K562 (cell line): ENCODE measurements around the gene MEGF11. TPM values are rescaled to one million over a fixed set of nuclear protein-coding genes. Genes with fewer than 3 reads are reported as not detected.
A peak's percentile ranks its signal among the peaks of the same experiment; 100 is the strongest.

Experiments
- ATAC-seq: fragments of 200-7000 bp; cut with Tn5 transposase; 3 replicates; pipeline ENCODE4 v1.9.1; 2020; ENCODE audit warnings: moderate library complexity
- BruUV-seq: library from RNA; stranded (reverse); fragments of 400-500 nt; replicated peaks from 2 replicates; lab custom pipeline; 2021; lab: Mats Ljungman, UMichigan
- CTCF ChIA-PET: fragments of 300-600 bp; formaldehyde crosslinking; extraction: SDS; loops from one replicate; lab custom pipeline; 2021; ENCODE audit warnings: low intra/inter-chr PET ratio; lab: Yijun Ruan, JAX
- POLR2A ChIA-PET: fragments of 300-600, 350-650 bp; sonication (Branson Sonifier 250); formaldehyde crosslinking; extraction: SDS; loops from one replicate; lab custom pipeline; 2021; ENCODE audit warnings: antibody characterized with exemption, inconsistent platforms; lab: Yijun Ruan, JAX
- DNase-seq, 4 experiments: peaks; one replicate each; pipeline versions ENCODE4 v3.0.0 to v3.0.0-alpha.2; 2011 to 2018; ENCODE audit warnings: low spot score in 3 of 4, mixed read lengths in 3 of 4; ENCODE audit errors: extremely low read depth in 1 of 4
- FAIRE-seq: peaks from 2 replicates; lab custom pipeline; 2011; peaks lifted over from hg19 to GRCh38; lab: Jason Lieb, UNC
- H2AFZ ChIP-seq: 2 replicates; pipeline ENCODE4 v1.6.0; 2011; ENCODE audit warnings: low read depth, low read length, control low read depth, inconsistent platforms
- H3K27ac ChIP-seq: fragments of 200-600 bp; 3 replicates; pipeline ENCODE4 v1.8.0; 2011; ENCODE audit warnings: low read depth, mild to moderate bottlenecking, control low read depth, inconsistent platforms, low read length, moderate library complexity, mixed read lengths; ENCODE audit errors: extremely low read depth
- H3K27me3 ChIP-seq, 2 experiments: fragments of 300-600 bp in 1 of 2; 2 replicates in 1 of 2; 3 replicates in 1 of 2; pipeline versions ENCODE4 v1.6.0 to v1.8.0; 2011; ENCODE audit warnings: inconsistent platforms in 2 of 2, low read length in 2 of 2, mild to moderate bottlenecking in 1 of 2, mixed read lengths in 1 of 2, moderate library complexity in 1 of 2; ENCODE audit not compliant: control insufficient read depth in 2 of 2, insufficient read depth in 2 of 2
- H3K36me3 ChIP-seq: fragments of 300-600 bp; 3 replicates; pipeline ENCODE4 v1.8.0; 2011; ENCODE audit warnings: mild to moderate bottlenecking, low read length, inconsistent platforms; ENCODE audit not compliant: control insufficient read depth, insufficient read depth
- H3K4me1 ChIP-seq, 2 experiments: fragments of 200-600 bp in 1 of 2; replicated peaks in 1 of 2; 2 replicates in 1 of 2; 3 replicates in 1 of 2; pipeline versions ENCODE4 v1.5.1 to v1.8.0; 2011; ENCODE audit warnings: inconsistent platforms in 2 of 2, low read length in 2 of 2, mild to moderate bottlenecking in 1 of 2, mixed read lengths in 1 of 2, moderate library complexity in 1 of 2; ENCODE audit not compliant: control insufficient read depth in 2 of 2, insufficient read depth in 2 of 2
- H3K4me2 ChIP-seq: 2 replicates; pipeline ENCODE4 v1.6.1; 2011; ENCODE audit warnings: low read length, control low read depth, inconsistent platforms, mixed read lengths; ENCODE audit not compliant: insufficient read depth
- H3K4me3 ChIP-seq: fragments of 200-600 bp; sonication (generic), shearing (Covaris generic); 2 replicates; pipeline ENCODE4 v1.5.1; 2016; ENCODE audit warnings: control low read depth, inconsistent platforms
- H3K79me2 ChIP-seq: fragments of 200-600 bp; 3 replicates; pipeline ENCODE4 v1.8.0; 2011; ENCODE audit warnings: low read length, inconsistent platforms; ENCODE audit not compliant: control insufficient read depth, insufficient read depth
- H3K9ac ChIP-seq, 2 experiments: 2 replicates each; pipeline versions ENCODE4 v1.6.0 to v1.6.1; 2011; ENCODE audit warnings: low read depth in 2 of 2, low read length in 2 of 2, control low read depth in 1 of 2, inconsistent platforms in 1 of 2, mild to moderate bottlenecking in 1 of 2, mixed read lengths in 1 of 2; ENCODE audit not compliant: insufficient read depth in 1 of 2
- H3K9me1 ChIP-seq: one replicate; pipeline ENCODE4 v1.6.0; 2011; ENCODE audit warnings: inconsistent platforms, mild to moderate bottlenecking, low read length, moderate library complexity; ENCODE audit not compliant: control insufficient read depth, insufficient read depth
- H3K9me3 ChIP-seq: replicated peaks from 2 replicates; pipeline ENCODE4 v1.5.1; 2011; ENCODE audit warnings: low read depth, low read length, inconsistent platforms; ENCODE audit not compliant: control insufficient read depth, insufficient read depth
- H4K20me1 ChIP-seq: replicated peaks from 2 replicates; pipeline ENCODE4 v1.6.1; 2011; ENCODE audit warnings: low read length, inconsistent platforms, mixed read lengths; ENCODE audit not compliant: control insufficient read depth, insufficient read depth
- ARID2 ChIP-seq: fragments of 450-650 bp; IDR thresholded peaks from 2 replicates; pipeline ENCODE4 v1.6.1; 2017; ENCODE audit warnings: antibody characterized with exemption, mild to moderate bottlenecking
- ARNT ChIP-seq, 2 experiments: fragments of 450-650 bp; IDR thresholded peaks; 2 replicates each; pipeline ENCODE4 v1.6.1; 2016; ENCODE audit warnings: mild to moderate bottlenecking in 1 of 2
- FOSL1 ChIP-seq: fragments of 200-800 bp; sonication (Bioruptor generic); conservative IDR thresholded peaks from 2 replicates; pipeline ENCODE4 v1.6.1; 2016; ENCODE audit warnings: missing genetic modification characterization, missing compliant biosample characterization
- HNRNPK ChIP-seq: fragments of 200-400 bp; formaldehyde crosslinking; IDR thresholded peaks from one replicate; pipeline ENCODE4 v1.6.1; 2018; ENCODE audit warnings: mild to moderate bottlenecking, low read depth, low read length; ENCODE audit not compliant: poor library complexity, severe bottlenecking
- ILF3 ChIP-seq: fragments of 450-650 bp; IDR thresholded peaks from 2 replicates; pipeline ENCODE4 v1.6.1; 2018; ENCODE audit warnings: antibody characterized with exemption, mild to moderate bottlenecking, moderate library complexity, borderline replicate concordance
- JUN ChIP-seq, 2 experiments: sonication (generic) in 1 of 2; formaldehyde crosslinking in 1 of 2; IDR thresholded peaks; 2 replicates each; pipeline versions ENCODE4 v1.6.1 to v1.8.0; 2012 to 2022; ENCODE audit warnings: borderline replicate concordance in 2 of 2, mild to moderate bottlenecking in 2 of 2, improper control_type of control experiment in 1 of 2, low read depth in 1 of 2, low read length in 1 of 2, missing genetic modification reagents in 1 of 2
- KDM4B ChIP-seq, 2 experiments: fragments of 450-650 bp in 1 of 2; sonication (generic) in 1 of 2; IDR thresholded peaks; 2 replicates each; pipeline ENCODE4 v1.6.1; 2016 to 2017; ENCODE audit warnings: borderline replicate concordance in 2 of 2, antibody characterized with exemption in 1 of 2, low read depth in 1 of 2, mild to moderate bottlenecking in 1 of 2
- MAFK ChIP-seq: IDR thresholded peaks from 2 replicates; pipeline ENCODE4 v1.6.1; 2011; ENCODE audit warnings: low read length, improper control_type of control experiment
- NCOA1 ChIP-seq: fragments of 450-650 bp; IDR thresholded peaks from 2 replicates; pipeline ENCODE4 v1.6.1; 2016; ENCODE audit warnings: low read depth
- NFE2 ChIP-seq: IDR thresholded peaks from 2 replicates; pipeline ENCODE4 v1.6.1; 2014; ENCODE audit warnings: antibody characterized with exemption, low read depth
- PURB ChIP-seq: sonication (generic); formaldehyde crosslinking; IDR thresholded peaks from 2 replicates; pipeline ENCODE4 v1.9.0; 2021; ENCODE audit warnings: low read depth, mild to moderate bottlenecking, missing genetic modification reagents
- RBM34 ChIP-seq: fragments of 200-400 bp; formaldehyde crosslinking; IDR thresholded peaks from 2 replicates; pipeline ENCODE4 v1.6.1; 2018; ENCODE audit warnings: low read length, borderline replicate concordance; ENCODE audit not compliant: insufficient read depth
- TCFL5 ChIP-seq: fragments of 250-450 bp; sonication (Bioruptor Pico); conservative IDR thresholded peaks from 2 replicates; pipeline ENCODE4 v1.6.1; 2021; ENCODE audit warnings: mild to moderate bottlenecking, moderate library complexity, matching md5 sums
- XRCC3 ChIP-seq: fragments of 450-650 bp; IDR thresholded peaks from 2 replicates; pipeline ENCODE4 v1.6.1; 2017; ENCODE audit warnings: mild to moderate bottlenecking, moderate library complexity
- ZNF584 ChIP-seq: fragments of 200-800 bp; sonication (Bioruptor generic); IDR thresholded peaks from 2 replicates; pipeline ENCODE4 v1.6.1; 2016; ENCODE audit warnings: low read depth, mild to moderate bottlenecking, missing genetic modification characterization, missing compliant biosample characterization
- WGBS: fragments of 100-300 bp; shearing (Covaris generic); methylation state at CpG from one replicate; pipeline ENCODE4 v1.1.6; 2016; ENCODE audit warnings: low coverage, mixed read lengths; ENCODE audit not compliant: insufficient coverage; ENCODE audit errors: missing lambda C conversion rate; 5-methylcytosine and 5-hydroxymethylcytosine counted together
- in situ Hi-C: fragments of 300-500 bp; cut with MboI; formaldehyde crosslinking; loops from 4 replicates; pipeline ENCODE4 v1.15.0; 2018; ENCODE audit warnings: inconsistent platforms, mixed read lengths
- intact Hi-C: fragments of 100-400 bp; cut with micrococcal nuclease; formaldehyde crosslinking; loops from 2 replicates; pipeline ENCODE4 v1.14.2; 2022
- polyA plus RNA-seq, 8 experiments: library from polyadenylated mRNA; depleted of rRNA in 4 of 8; stranded (reverse) in 5 of 8; unstranded in 3 of 8; fragments of >200 nt; fragmentation: Nextera tagmentation in 2 of 8; fragmentation: Illumina TruSeq in 1 of 8; extraction: Ambion mirVana in 2 of 8; extraction: Trizol in 1 of 8; gene quantifications; 2 replicates each; pipeline versions ENCODE4 v1.2.1 to v1.2.3, GENCODE V29; 2011 to 2014; ENCODE audit warnings: inconsistent platforms in 1 of 8, missing spikeins in 1 of 8
- total RNA-seq, 7 experiments: library from RNA; depleted of rRNA in 6 of 7; stranded (reverse); fragments of >200 nt in 6 of 7; fragmentation: Illumina TruSeq in 2 of 7; extraction: Trizol in 2 of 7; gene quantifications; 2 replicates each; pipeline versions ENCODE4 v1.2.1 to v1.2.3, GENCODE V29; 2011 to 2021; ENCODE audit warnings: low replicate concordance in 1 of 7
- TF ChIP-seq, protein P1 (sequence below): fragments of 250-450 bp; sonication (Bioruptor Pico); IDR thresholded peaks from 2 replicates; pipeline ENCODE4 v1.9.0; 2021; ENCODE audit warnings: mild to moderate bottlenecking
- TF ChIP-seq, protein P2 (sequence below): fragments of 450-650 bp; IDR thresholded peaks from 2 replicates; pipeline ENCODE4 v1.6.1; 2016; ENCODE audit warnings: missing biosample characterization, missing genetic modification characterization
- TF ChIP-seq, protein P3 (sequence below), 3 experiments: fragments of 200-800 bp in 1 of 3; sonication (Bioruptor generic) in 1 of 3; sonication (generic) in 1 of 3; formaldehyde crosslinking in 1 of 3; IDR thresholded peaks; 2 replicates each; pipeline versions ENCODE4 v1.6.1 to v1.8.0; 2016 to 2022; ENCODE audit warnings: mild to moderate bottlenecking in 2 of 3, missing compliant biosample characterization in 2 of 3, missing genetic modification characterization in 2 of 3, missing genetic modification reagents in 1 of 3
- TF ChIP-seq, protein P4 (sequence below): sonication (generic); formaldehyde crosslinking; IDR thresholded peaks from 2 replicates; pipeline ENCODE4 v1.8.1; 2023; ENCODE audit warnings: mild to moderate bottlenecking, missing genetic modification reagents, moderate library complexity

MEGF11 gene
- total and polyA plus RNA-seq, 9 of the 15 experiments (the other 6 are each of a cell fraction or from before 2014, with no cell fraction given), result 0.06 to 0.23 (median 0.20) TPM; not detected in 6

DNA sequence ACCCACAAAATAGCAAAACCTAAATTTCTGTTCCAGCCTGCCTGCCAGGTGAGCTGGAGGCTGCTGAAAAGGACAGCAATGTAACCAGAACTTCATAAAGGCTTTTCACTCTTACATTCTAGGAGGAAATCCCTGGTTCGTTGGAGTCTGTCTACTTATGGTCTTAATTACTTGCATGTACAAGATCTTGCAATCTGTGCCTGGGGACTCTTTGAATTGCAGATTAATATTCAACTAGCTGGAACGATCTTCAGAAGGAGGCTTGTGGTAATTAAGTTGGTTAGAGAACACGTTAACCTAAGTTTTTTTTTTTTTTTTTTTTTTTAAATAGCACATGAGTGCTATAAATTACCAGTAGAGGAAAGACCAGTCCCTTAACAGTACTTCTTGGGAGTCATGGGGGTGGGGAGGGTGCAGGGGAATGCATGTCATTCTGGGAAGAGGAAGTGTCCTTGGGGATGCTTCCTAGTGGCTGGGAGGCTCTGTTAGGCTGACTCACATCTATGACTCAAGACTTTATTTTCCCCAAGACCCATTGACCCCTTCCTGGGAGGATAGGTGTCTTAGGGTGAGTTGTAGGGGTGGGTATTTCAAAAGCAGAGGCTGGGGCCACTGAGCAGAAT lies 244.5 kb downstream of the MEGF11 start:
- POLR2A ChIA-PET, result no interaction called here
- H3K9me1 ChIP-seq, result no peaks in the 10 kb centered on the region
- no peak; the same call in 2 of the 3 replicates for ATAC-seq
- no peak overlapping the region for H3K9ac ChIP-seq
- peak; percentile 24 to 46 (median 34) for DNase-seq
- 2% methylated on average over 3 of the region's 3 CpGs for WGBS
- H3K79me2 ChIP-seq, result no peaks in the 10 kb centered on the region
- no TSS peak for BruUV-seq
- CTCF ChIA-PET, result no interaction called here
- H3K36me3 ChIP-seq, result no peaks in the 10 kb centered on the region
- H3K4me1 ChIP-seq, result no peaks in the 10 kb centered on the region
- no peaks in the 10 kb centered on the region for H3K9me3 ChIP-seq
- intact Hi-C loops (no loop called here), in situ Hi-C loops (no loop called here)
- H4K20me1 ChIP-seq, result no peaks in the 10 kb centered on the region; the same call in 1 of the 2 replicates
- H3K4me3 ChIP-seq, result no peak overlapping the region
- H3K4me2 ChIP-seq, result no peak overlapping the region
- H2AFZ ChIP-seq, result no peak overlapping the region
- FAIRE-seq, result peak; percentile 74
- no peak overlapping the region for H3K27ac ChIP-seq
- H3K27me3 ChIP-seq, result no peaks in the 10 kb centered on the region
- TF ChIP-seq ARID2 (no peak), XRCC3 (no peak), KDM4B (IDR thresholded peaks at IDR 0.05; ENCODE audit: borderline replicate concordance in 2 of 2, low read depth in 1 of 2) (no peak), FOSL1 (tag) (peak; percentile 94), HNRNPK (no peak), ILF3 (no peak), JUN (IDR thresholded peaks at IDR 0.05; ENCODE audit: borderline replicate concordance, low read depth, low read length) (peak; percentile 83), JUN (CRISPR knock-in tag; IDR thresholded peaks at IDR 0.05; ENCODE audit: borderline replicate concordance) (no peak), PURB (no peak), ARNT (IDR thresholded peaks at IDR 0.05) (no peak), RBM34 (no peak), NCOA1 (no peak), MAFK (peak; percentile 22; the same call in 1 of the 2 replicates), ZNF584 (CRISPR knock-in tag) (no peak), NFE2 (peak; percentile 45; the same call in 1 of the 2 replicates), TCFL5 (CRISPR knock-in tag) (no peak)
- TF ChIP-seq, protein P1, sequence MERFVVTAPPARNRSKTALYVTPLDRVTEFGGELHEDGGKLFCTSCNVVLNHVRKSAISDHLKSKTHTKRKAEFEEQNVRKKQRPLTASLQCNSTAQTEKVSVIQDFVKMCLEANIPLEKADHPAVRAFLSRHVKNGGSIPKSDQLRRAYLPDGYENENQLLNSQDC, result no peak
- TF ChIP-seq, protein P2, sequence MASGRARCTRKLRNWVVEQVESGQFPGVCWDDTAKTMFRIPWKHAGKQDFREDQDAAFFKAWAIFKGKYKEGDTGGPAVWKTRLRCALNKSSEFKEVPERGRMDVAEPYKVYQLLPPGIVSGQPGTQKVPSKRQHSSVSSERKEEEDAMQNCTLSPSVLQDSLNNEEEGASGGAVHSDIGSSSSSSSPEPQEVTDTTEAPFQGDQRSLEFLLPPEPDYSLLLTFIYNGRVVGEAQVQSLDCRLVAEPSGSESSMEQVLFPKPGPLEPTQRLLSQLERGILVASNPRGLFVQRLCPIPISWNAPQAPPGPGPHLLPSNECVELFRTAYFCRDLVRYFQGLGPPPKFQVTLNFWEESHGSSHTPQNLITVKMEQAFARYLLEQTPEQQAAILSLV (tag), result no peak
- TF ChIP-seq, protein P3, sequence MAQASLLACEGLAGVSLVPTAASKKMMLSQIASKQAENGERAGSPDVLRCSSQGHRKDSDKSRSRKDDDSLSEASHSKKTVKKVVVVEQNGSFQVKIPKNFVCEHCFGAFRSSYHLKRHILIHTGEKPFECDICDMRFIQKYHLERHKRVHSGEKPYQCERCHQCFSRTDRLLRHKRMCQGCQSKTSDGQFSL (CRISPR knock-in tag; IDR thresholded peaks at IDR 0.05), result no peak
- TF ChIP-seq, protein P3 (tag; IDR thresholded peaks at IDR 0.05), result no peak
- TF ChIP-seq, protein P4, sequence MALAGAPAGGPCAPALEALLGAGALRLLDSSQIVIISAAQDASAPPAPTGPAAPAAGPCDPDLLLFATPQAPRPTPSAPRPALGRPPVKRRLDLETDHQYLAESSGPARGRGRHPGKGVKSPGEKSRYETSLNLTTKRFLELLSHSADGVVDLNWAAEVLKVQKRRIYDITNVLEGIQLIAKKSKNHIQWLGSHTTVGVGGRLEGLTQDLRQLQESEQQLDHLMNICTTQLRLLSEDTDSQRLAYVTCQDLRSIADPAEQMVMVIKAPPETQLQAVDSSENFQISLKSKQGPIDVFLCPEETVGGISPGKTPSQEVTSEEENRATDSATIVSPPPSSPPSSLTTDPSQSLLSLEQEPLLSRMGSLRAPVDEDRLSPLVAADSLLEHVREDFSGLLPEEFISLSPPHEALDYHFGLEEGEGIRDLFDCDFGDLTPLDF (CRISPR knock-in tag), result no peak
